ENCODE results near the gene CNBD2.
"Not testable (repeated sequence)": the region's sequence is repeated elsewhere in the genome, so short reads cannot be mapped to it uniquely, and the experiment has no call there.

CNBD2 gene

DNA sequence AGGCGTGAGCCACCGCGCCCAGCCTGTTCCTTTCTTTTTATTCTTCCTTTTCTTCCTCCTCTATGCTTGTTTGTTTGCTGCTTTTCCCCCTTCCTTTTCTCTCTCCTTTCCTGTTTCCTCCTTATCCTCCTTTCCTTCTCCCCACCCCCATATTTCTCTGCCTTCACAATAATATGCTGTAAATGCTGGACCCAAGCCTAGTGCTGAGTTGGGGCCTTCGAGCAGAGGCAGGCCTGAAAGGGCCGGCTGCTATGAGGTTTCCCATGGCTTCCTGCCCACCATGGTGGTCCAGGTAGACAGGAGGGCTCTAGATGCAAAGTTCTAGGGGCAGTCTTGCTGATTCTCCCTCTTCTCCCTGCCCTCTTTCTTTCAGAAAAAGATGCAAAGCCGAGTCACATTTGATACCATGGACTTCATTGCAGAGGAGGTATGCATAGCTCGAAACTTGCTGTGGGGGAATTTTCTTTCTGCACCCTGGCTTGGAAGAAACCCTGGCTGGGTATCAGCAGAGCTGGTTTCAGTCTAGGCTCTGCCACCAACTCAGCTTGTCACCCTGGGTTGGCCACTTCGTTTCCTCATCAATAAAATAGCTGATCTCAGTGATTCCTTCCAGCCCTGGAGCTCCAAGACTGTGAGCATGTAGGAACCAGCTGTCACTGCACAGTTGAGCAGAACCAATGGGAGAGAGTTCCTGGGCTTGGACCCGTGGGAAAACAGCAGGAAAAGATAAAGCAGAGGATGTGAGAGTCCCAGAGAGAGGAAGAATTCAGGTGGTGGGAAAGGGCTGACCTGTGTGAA, 7.4 kb downstream of the CNBD2 start:
- DNase-seq = peak in 1 of 3 donors; percentile 17

DNA sequence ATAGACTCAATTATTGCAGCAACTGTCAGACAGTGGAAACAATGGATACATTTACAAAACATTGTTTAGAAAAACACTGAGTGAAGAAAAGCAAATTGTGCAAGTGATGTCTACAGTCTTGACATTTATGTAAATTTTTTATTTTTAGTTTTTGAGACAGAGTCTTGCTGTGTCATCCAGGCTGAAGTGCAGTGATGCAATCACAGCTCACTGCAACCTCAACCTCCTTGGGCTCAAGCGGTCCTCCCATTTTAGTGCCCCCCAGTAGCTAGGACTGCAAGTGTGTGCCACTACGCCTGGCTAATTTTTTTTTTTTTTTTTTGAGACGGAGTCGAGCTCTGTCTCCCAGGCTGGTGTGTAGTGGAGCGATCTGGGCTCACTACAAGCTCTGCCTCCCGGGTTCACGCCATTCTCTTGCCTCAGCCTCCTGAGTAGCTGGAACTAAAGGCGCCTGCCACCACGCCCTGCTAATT, 9.7 kb downstream of the CNBD2 start:
- peak; percentile 67 to 84 (median 79) for DNase-seq

DNA sequence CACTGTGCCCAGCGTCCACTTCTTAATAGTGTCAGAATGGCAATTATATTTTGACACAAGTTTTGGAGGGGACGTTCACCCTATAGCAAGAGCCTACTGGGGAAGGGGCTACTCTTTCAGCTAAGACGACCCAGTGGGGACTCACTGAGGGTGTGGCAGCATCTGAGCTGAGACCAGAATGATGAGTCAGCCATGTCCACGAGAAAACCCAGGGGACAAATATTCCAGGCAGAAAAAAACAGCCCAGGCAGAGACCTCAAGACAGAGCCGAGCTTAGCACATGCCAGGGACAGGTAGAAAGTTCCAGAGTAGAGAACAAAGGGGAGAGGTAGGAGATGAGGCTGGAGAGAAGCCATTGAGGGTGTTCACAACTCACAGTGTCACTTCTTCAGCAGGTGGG, 11.2 kb downstream of the CNBD2 start:
- DNase-seq = no peak

DNA sequence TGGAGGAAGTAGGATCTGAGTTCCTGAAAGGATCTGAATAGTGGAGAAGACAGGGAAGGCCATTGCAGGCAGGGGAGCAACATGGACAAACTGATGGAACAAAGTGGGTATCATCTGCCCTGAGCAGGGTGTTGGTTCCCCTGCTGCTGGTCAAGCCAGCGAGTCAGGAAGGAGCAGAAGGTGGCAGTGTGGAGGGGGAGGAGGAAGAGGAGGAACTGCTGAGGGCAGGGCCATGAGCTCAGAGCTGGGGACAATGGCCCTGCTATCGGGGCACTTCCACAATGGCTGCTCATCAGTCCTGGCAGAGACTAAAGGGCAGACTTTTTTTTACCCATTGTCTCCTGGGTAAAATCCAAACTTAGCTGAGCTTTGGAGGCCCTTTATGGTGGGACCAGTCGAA, 13.6 kb downstream of the CNBD2 start:
- DNase-seq = peak in 2 of 3 donors; percentile 23 to 31

DNA sequence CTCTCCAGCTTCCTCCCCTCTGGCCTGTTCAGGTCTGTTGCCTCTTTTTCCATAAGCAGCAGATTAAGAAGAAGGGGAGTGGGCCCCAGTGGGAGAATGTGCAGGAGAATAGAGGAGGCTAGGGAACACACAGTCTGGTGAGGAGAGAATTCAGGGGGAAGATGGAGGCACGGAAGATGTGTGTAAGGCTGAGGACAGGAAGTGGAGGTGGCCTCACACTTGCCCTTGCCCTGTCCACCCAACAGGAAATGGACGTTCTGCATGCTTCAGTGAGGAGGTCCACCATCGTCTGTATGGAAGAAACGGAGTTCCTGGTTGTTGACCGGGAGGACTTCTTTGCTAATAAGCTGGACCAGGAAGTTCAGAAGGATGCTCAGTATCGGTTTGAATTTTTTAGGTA, 16.0 kb downstream of the CNBD2 start:
- peak in 1 of 3 donors; percentile 16 for DNase-seq

DNA sequence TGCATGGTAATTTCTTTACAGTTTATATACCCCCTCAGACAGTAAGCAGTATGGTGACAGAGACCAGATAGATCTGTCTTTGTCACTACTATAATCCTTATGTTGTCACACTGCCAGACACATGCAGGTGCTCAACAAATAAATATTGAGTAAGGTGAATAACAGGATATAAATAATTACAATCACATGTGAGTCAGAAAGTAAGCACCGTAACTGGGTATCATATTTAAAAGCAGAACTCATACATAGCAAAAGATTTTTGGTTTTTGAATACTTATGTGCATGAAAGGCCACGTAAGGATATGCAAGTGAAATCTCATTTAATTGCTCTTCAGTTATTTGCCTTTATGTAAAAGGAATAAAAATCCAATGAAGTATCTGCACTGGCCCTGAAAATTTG, 17.4 kb downstream of the CNBD2 start:
- DNase-seq = no peak

DNA sequence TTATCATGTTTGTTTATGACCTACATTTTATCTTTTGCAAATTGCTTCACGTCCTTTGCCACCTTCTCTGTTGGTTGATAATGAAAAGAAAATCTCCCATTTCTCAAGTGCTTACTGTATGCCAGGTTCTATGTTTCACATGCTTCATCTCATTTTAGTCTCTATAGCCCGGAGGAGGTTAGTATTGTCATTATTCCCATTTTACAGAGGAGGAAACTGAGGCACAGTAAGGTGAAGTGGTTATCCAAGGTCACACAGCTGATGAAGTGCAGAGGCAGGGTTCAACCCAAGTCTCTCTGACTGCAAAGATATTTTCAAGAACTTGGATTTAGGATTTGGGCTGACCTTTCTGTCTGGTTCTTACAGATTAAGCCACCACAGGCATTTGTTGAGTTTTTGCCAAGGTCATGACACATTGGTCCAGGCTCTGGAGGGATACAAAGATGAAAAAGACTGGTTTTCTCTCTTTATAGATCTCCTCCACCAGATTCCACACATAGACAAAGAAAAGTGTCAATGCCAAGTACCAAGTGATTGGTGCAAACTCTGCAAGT, 20.6 kb downstream of the CNBD2 start:
- DNase-seq = no peak

DNA sequence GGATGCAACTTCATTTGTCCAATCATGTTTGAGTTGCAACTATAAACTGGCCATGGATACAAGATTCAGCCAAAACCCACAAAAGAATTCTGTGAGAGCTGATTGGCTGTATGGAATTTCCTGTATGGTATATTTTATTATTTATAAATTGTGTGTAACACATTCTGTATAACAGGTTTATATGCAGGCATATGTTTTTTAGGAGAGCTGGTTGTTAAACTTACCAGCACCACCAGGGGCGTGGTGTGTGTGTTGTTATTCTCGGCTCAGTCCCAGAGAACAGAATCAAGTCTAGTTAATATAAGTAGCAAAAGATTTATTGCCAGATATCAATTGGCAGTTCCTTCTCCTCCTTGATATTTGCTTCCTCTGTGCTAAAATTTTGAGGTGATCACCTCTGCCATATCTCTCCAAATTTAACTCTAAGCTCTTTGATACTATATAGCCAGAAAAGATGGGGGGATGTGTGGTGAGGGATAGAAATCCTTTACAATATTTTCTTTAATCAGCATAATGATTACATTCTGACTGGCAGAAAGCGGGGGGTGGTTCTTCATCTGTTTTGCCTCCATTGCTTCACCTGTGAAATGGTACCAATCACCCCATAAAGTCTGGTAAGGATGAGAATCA, 22.9 kb downstream of the CNBD2 start:
- peak; percentile 33 to 48 (median 36) for DNase-seq

GRCh38 chr20:35992713-35993335, 24.4 kb downstream of the CNBD2 start:
- peak; percentile 75 to 86 (median 76) for DNase-seq

- DNase-seq = peak; percentile 77 to 89 (median 83)
These were observed 26.6 kb downstream of the CNBD2 start for GRCh38 chr20:35994994-35995453.

DNA sequence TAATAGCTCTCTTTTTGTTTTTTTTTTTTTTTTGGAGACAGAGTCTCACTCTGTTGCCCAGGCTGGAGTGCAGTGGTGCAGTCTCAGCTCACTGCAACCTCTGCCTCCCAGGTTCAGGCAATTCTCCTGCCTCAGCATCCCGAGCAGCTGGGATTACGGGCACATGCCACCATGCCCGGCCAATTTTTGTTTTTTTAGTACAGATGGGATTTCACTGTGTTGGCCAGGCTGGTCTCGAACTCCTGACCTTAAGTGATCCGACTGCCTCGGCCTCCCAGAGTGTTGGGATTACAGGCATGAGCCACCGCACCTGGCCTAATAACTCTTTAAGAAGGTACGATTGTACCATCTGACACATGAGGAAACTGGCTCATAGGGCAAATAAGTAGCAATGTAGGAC, 28.1 kb downstream of the CNBD2 start:
- DNase-seq = not testable (repeated sequence)

- DNase-seq = not testable (repeated sequence)
These were observed 32.9 kb downstream of the CNBD2 start for GRCh38 chr20:36001331-36001730.

GRCh38 chr20:36002855-36003254, 34.5 kb downstream of the CNBD2 start:
- DNase-seq = no peak

- DNase-seq = peak; percentile 89 to 93 (median 89)
These were observed 35.7 kb downstream of the CNBD2 start for GRCh38 chr20:36004045-36004444.

DNA sequence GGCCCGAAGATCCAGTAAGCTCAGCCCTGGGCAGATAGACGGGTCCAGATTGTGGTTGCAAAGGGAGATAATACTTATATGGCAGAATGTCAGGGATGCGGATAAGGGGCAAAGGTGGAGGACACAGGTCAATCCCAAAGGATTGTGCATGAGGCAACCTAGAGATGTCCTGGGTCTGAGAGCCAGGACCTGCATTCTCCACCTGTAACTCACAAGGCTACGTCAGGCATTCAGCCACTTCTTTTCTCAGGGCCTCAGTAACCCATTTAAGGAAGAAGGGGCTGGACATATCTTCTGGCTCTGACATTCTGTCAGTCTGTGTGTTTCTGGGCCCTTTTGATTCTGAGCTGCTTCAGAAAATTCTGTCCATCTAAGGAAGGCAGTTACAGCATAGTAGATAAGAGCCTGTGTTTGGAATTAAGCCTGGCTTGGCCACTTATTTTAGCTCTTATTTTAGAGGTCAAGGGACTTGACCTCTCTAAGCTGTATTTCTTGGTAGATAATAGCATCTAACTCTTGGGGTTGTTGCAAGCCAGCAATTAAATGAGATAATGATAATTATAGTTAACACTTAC, 40.2 kb downstream of the CNBD2 start:
- no peak for DNase-seq

GRCh38 chr20:36010076-36010475, 41.7 kb downstream of the CNBD2 start:
- DNase-seq = no peak

DNA sequence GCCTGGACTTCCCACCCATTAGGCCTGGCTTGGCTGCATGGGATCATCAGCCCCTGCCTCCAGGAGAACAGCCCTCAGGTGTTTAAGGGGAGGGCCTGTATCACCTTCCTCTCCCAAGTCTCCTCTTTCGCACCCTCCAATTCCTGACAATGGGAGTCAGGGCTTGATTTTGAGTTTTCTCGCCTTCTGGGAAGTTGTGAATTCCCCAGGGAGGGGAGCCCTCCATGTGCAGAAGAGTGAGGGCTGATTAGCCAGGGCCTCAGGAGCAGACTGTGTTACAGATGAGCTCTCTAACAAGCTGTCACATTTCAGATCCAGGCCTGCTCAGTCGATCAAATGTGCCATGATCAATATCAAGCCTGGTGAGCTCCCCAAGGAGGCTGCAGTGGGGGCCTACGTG, 42.4 kb downstream of the CNBD2 start:
- DNase-seq = no peak

DNA sequence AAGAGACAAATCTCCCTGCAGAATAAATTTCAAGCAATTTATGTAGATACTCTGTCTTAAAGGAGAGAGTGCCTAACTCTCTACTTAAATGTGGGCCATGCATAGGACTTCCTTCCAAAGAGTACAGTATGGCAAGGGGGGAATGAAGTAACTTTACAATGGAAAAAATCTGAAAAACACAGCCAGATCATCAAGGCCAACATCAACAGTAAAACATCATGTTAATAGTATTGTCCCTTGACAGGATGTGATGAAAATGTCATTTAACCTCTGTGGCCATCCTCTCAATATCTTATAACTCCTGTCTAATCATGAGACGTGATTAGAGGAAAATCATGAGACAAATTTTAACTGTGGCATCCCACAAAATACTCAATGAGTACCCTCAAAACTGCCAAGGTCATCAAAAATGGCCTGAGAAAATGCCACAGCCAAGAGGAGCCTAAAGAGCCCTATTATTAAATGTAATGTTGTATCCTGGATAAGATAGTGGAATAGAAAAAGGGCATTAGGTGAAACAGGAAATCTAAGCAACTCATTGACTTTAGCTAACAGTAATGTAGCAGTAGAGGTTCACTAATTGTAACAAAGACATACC, 47.5 kb downstream of the CNBD2 start:
- DNase-seq = no peak

DNA sequence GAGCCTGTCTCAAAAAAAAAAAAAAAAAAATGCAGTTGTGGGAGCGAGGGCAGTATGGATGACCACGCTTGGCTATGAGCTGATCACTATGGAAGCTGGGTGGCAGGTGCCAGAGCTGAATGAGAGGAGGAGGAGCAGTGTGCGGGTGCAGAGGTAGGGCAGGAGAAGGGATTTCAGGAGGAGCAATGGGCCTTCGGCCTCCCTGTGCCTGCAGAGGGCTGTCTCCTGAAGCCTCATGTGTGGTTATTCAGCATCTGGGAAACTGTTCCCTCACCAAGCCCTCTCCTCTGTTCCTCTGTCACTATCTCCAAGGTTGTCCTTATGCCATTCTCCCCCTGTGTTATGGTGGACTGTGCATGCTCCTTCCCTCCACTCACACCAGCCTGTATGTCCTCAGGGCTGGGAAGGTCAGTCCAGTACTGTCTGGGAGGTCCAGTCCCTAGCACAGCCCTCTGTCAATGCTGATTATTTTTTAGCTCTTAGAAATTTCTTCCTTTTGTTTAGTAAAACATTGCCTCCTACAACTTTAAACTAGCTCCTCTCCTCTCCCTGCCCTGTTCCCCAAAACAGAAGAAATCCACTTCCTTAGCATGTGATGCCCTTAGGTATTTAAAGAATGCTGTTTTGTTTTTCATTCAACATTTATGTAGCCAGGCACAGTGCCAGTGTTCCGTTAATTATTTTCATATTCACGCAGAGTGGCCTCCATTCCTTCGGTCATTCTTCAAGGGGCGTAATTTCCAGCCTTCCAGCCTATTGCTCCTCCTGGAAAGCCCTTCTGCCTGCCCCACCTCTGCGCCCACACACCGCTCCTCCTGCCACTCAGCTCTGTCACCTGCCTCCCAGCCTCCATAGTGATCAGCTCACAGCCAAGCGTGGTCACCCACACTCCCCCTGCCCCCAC, 48.9 kb downstream of the CNBD2 start:
- DNase-seq = no peak

GRCh38 chr20:36018208-36018988, 50.0 kb downstream of the CNBD2 start:
- DNase-seq = no peak

GRCh38 chr20:36026131-36026530, 57.7 kb downstream of the CNBD2 start:
- not testable (repeated sequence) for DNase-seq
